SKM-1 treated with dmso at 0.1 percent for 144 hours (cell line): ENCODE results near the gene IZUMO1.

ENCODE experiments used
- DNase-seq: peaks from one replicate; lab custom pipeline; 2025; ENCODE audit not compliant: unreplicated experiment; lab: John Stamatoyannopoulos, UW

The IZUMO1 gene

DNA sequence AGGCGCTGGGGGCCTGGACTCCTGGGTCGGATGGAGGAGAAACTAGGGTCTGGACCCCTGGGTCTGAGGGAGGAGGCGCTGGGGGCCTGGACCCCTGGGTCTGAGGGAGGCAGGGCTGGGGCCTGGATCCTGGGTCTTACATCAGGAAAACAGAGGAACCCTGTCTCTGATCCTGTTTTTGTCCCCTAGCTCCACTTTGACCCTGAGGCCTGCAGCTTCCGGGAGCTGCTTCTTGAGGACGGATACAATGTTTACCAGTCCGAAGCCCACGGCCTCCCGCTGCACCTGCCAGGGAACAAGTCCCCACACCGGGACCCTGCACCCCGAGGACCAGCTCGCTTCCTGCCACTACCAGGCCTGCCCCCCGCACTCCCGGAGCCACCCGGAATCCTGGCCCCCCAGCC, 11.0 kb upstream of the IZUMO1 start:
- no peak for DNase-seq

DNA sequence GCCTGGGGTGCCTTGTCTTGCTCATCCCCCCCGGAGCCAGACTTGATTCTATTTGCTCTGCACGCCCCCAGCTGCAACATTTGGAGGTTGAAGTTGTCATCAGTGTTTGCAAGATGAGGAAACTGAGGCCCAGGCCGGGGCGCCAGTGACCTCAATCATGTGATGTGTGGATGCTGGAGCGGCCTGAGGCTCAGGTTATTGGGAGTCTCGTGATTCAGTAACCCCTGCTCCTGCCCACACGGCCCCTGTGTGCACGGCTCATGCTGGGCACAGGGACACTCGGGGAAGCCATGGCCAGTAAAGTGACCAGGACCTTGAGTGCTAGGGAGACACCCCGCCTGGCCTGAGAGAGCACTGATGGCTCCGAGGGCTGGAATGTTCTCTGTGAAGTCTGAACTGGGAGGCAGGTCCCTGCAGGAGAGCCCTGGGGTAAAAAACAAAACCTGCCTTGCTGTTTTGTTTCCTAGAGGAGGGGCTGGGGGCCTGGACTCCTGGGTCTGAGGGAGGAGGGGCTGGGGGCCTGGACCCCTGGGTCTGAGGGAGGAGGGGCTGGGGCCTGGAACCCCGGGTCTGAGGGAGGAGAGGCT, 10.5 kb upstream of the IZUMO1 start:
- DNase-seq = no peak

DNA sequence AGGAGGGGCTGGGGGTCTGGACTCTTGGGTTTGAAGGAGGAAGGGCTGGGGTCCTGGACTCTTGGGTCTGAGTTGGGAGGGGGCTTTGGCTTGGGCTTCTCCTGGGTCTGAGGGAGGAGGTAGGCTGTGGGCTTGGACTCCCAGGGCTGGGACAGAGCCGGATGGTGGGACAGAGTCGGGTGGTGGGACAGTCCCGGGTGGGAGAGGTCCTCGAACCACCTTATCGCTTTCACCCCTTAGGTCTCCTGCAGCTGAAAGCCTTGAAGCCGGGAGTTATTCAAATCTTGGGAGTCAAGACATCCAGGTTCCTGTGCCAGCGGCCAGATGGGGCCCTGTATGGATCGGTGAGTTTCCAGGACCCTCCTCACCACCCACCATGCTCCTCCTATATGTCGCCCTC, 10.0 kb upstream of the IZUMO1 start:
- DNase-seq = no peak

DNA sequence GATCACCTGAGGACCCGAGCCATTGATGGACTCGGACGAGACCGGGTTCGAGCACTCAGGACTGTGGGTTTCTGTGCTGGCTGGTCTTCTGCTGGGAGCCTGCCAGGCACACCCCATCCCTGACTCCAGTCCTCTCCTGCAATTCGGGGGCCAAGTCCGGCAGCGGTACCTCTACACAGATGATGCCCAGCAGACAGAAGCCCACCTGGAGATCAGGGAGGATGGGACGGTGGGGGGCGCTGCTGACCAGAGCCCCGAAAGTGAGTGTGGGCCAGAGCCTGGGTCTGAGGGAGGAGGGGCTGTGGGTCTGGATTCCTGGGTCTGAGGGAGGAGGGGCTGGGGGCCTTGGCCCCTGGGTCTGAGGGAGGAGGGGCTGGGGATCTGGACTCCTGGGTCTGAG, 9.5 kb upstream of the IZUMO1 start:
- DNase-seq = no peak

DNA sequence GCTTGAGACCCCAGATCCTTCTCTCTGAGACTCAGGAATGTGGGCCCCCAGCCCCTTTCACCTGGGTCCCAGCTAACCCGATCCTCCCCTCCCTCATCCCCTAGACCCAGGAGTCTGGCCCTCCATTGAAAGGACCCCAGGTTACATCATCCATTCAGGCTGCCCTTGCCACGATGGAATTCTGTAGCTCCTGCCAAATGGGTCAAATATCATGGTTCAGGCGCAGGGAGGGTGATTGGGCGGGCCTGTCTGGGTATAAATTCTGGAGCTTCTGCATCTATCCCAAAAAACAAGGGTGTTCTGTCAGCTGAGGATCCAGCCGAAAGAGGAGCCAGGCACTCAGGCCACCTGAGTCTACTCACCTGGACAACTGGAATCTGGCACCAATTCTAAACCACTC, 9.1 kb upstream of the IZUMO1 start:
- no peak for DNase-seq

DNA sequence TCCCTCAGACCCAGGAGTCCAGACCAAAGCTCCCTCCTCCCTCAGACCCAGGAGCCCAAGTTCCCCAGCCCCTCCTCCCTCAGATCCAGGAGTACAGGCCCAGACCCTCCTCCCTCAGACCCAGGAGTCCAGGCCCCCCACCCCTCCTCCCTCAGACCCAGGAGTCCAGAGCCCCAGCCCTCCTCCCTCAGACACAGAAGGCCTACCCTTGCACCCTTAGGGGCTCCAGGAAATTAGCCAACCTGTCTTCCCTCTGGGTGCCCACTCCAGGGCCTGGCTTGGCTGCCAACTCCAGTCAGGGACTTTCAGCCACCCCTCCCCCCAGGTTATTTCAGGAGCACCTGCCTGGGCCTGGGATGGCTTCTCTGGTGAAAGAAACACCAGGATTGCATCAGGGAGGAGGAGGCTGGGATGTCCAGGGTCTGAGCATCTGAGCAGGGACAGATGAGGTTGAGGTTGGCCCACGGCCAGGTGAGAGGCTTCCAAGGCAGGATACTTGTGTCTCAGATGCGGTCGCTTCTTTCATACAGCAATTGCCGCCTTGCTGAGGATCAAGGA, 8.5 kb upstream of the IZUMO1 start, which contains the start of gene FGF21:
Gene FGF21, plus strand, starts transcription at position 441 of the 558 bp plus-strand sequence. CDS start 713 bp downstream, outside the sequence.
- no peak for DNase-seq

DNA sequence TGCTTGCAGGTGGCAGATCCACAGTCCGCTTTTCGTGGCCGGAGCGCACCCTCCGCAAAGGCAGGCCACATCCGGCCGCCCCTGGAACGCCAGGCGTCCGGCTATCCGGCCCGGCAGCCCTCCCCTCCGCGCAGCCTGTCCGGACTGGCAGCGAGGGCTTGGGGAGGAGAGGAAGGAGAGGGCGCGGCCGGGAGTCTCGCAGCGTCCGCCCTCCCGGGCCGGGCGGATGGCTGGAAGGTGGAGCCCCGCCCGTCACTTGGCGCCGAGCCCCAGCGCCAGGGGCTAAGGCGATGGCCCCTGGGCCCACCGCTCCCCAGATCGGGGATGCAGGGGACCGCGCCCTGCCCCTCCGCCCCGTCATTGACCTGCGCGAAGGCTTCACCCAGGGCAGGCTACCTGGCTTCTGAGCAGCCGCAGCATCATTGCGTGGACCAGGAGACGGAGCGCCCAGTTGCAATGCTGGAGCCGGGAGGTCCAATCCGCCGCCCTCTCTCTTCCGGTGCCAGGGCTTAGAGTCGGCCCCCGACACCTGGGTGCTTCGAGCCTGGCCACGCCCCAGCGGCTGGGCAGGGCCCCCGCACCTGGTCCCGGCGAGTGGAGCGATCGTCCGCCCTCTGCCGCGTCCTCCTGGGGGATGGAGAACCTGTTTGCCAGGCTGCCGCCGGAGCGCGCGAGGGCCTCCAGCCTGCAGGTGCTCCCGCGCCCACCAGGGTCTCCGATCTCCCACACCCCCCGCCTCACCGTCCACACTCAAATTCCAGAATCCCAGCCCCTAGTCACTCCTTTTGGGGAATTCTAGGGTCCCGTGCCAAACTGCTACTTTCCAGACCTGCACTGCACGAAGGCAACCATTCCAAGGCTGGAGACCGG, 6.0 kb upstream of the IZUMO1 start, which contains the start of gene FUT1:
Gene FUT1, minus strand, starts transcription at position 146 of the 870 bp plus-strand sequence. CDS start 1,360 bp downstream, outside the sequence.
- DNase-seq = no peak

DNA sequence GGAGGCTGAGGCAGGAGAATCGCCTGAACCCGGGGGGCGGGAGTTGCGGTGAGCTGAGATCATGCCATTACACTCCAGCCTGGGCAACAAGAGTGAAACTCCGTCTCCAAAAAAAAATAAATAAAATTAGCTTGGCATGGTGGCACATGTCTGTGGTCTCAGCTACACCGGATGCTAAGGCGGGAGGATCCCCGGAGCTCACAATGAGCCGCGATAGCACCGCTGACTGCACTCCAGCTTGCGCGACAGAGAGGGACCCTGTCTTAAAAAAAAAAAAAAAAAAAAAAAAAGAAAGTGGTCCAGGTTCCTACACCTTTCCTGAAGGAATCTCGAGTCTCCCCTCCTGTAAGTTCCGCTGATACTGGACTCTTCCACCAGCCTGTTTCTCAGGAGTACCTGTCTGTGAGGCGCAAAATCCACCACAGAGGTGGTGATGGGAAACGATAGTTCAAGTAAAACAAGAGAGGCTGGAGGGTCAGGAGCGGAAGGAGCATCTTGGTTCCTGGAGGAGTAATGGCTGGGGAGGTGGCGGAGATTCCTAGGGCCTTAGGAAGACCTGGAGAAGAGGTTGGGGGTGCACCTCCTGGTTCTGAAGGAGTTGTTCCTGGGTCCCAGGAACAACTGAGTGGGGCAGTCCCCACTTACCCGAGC, 5.3 kb upstream of the IZUMO1 start:
- DNase-seq = no peak

DNA sequence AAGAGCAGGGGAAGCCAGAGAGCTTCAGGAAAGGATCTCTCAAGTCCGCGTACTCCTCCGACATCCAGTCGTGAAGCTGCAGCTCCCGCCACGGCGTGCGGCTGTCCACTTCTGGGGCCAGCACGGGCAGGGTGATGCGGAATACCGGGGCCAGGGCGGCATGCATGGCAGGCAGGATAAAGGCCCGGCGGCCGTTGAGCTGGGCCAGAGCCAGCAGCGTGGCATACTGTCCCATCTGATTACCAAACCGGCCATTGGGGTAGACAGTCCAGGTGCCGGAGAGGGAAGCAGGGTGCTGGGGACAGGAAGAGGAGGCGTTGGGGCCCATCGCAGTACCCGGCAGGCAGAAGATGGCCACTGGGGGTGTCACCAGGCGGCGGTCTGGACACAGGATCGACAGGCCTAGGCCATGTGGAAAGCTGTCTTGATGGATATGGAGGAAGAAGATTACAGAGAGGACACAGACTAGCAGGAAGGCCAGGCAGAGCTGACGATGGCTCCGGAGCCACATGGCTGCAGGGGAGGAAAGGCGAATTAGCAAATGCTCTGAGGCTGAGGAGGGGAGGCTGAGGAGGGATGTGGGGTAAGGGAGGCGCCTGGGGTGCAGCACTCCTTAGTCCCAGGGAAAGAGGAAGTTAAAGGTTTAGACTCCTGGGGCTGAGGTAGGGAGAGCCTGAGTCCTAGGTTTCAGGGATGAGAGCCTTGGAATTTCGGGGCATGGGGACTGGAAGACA, 4.2 kb upstream of the IZUMO1 start:
- DNase-seq = no peak

DNA sequence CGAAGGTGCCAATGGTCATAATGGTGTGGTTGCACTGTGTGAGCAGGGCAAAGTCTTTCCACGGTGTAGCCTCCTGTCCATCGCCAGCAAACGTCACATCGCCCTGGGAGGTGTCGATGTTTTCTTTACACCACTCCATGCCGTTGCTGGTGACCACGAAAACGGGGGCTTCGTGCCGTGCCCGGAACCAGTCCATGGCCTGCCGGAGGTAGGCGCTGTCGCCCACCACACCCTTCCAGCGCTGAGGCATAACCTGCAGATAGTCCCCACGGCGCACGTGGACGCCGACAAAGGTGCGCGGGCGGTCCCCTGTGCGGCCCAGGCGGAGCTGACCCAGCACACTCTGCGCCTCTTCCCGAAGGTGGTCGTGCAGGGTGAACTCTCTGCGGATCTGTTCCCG, 3.6 kb upstream of the IZUMO1 start:
- no peak for DNase-seq

DNA sequence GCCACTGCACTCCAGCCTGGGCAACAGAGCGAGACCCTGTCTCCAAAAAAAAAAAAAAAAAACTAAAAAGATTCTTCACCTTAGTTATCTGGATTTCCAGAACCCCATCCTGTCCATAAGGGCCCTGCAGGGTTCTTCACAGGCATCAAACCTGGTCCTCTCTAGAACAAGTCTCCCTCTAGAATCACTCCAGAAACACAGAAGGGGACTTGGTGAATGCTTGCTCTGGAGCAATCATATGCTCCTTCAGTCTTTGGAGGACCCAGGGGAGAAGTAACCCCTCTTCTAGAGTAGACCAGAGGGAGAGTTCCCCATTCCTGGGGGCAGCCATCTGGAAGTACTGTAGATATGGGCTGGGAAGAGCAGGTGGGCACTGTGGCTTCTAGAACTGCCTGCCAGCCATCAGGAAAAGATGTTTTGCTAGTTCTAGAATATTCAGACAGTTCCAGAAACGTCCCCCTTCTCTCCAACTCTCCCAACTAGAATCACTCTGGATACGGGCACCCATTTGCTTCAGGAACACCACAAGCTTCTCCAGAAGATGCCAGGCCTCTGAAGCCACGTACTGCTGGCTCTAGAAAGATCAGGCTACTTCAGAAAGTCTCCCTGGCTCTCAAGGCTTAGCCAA, 3.0 kb upstream of the IZUMO1 start:
- DNase-seq = no peak

DNA sequence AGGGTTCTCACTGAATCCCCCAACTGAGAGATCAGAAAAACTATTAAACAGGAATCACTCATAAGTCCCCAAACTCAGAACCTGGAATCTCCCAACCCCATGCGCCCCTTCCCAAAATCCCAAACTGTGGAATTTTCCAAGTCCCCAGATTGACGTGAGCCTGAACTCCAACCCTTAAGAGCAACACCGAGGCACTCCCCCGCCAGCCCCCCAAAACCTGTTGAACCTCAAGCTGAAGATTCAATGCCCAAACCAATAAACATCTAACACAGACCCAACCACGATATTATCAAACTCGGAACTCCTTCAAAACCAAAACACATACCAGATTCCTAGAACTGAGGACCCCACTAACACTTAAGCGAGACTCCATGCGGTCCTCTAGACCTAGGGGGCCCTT, 599 bp downstream of the IZUMO1 start:
- no peak for DNase-seq

DNA sequence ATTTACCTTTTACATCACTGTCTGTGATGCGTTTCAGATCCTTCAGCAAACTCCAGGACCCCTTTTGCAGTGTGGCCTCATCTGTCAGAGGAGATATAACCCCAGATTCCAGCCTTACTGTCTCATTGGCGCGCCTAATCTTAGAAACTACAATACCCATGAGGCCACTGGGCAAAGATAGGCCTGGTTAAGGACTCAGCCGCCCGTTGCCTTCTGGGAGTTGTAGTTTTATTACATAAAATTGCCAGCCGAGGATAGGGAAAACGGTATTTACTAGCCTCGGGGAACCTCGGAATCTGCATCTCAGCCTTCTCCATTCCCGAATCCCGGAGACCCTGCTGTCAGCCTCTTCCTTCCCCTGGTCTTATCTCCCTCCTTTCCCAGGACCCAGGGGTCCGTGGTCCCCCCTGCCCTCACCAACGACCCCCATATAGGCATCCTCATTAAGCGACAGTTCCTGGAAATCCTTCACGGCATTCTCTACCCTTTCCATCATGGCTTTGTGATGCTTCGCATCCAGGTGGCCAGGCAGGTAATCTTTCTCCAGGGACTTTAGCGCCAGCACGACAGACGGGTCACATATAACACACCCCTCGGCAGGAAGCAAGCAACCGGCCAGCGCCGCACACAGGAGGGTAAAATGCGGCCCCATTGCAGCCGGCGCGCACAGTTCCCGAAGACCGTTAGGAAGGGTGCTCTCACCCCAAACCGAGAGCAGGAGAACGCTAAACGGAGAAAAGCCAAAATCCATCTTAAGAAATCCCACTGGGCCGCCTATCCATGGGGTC, 1.3 kb downstream of the IZUMO1 start:
- peak; percentile 26 for DNase-seq

DNA sequence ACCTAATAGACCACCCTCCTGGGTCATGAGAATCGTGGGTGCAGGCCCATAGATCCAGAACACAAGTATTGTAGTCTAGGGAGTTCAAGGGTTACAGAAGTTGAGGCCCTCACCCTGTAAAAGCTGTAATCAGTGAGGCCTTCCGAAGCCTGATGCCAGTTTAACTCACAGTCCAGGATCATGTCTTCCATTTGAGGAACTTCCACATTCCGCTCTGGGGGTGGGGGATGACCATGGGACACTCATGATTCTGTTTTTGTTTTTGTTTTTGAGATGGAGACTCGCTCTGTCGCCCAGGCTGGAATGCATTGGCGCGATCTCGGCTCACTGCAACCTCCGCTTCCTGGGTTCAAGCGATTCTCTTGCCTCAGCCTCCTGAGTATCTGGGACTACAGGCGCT, 4.6 kb downstream of the IZUMO1 start:
- DNase-seq = no peak

DNA sequence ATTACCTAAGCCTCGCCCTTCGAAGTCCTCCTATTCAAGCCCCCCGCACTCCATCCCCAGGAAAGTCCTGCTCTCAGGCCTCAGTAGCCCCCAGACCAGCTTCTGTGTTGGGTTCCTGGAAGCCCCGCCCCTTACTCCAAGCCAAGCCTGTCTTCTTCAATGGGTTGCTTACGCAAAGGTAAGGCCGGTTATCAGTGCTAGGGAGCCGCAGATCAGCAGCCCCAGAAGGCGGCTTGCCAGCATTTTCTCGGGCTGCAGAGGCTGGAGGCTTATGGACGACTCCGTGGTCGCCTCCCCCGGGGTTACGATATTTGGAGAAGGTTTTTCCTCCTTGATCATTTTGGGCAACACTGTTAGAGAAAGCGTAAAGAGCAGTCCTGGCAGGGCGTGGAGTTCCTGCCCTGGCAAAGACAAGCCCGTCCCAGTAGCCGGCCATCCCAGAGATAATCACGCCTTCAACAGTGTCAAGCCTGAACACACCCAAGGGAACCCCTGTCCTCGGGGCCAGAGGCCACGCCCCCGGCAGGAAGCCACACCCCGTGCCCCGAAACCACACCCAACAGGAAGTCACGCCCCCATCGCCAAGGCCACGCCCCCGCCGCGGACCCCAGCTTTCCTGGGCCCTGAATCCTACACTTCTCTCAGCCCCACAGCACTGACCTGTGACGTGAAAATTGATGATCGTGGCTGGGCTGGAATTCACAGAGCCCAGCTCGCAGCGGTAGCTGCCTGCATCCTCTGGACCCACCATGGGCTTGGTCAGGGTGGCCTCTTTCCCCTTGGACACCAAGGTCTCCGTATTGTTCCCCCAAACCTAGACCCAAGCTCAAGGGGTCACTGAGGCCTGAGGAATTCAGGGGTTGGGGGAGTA, 5.3 kb downstream of the IZUMO1 start:
- DNase-seq = no peak

DNA sequence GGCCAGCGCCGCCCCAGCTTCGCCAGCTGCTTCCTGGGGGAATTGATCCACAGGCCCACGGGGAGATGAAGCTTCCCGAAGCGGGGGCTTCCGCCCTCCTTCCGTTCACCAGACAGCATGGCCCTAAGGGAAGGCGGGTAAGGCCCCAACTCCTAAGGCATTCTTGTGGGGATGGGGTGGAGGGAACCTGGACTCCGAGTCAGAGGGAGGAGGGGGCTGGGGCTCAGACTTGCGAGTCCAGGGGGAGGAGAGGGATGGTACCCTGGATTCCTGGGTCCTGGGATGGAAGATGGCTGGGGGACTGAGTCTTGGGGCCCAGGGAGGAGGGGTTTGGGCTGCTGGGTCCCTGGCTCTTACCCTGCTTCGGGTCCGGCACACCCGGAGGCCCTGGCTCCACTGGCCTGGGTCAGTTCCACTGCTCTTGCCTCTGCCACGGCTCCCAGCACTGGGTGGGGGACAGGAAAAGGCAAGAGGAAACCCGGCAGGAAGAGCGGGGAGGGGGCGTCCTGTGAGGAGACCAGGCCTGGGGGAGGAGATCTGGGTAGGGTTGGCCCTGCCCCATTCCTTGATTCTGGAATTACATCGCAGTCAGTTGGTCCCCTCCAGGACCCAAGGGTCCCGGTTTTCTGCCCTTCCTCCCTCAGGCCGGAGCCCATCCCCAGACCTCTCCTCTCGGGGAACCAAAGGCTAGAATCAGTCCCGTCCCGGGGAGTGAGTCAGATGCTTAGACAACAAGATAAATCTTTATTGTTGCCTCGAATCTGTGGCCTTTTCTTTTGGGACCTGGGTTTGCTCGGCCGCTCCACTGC, 6.3 kb downstream of the IZUMO1 start, which contains the start of gene RASIP1:
Gene RASIP1, minus strand, starts transcription at position 447 of the 809 bp plus-strand sequence. Its CDS starts 328 bp downstream, at position 119.
- DNase-seq = no peak

DNA sequence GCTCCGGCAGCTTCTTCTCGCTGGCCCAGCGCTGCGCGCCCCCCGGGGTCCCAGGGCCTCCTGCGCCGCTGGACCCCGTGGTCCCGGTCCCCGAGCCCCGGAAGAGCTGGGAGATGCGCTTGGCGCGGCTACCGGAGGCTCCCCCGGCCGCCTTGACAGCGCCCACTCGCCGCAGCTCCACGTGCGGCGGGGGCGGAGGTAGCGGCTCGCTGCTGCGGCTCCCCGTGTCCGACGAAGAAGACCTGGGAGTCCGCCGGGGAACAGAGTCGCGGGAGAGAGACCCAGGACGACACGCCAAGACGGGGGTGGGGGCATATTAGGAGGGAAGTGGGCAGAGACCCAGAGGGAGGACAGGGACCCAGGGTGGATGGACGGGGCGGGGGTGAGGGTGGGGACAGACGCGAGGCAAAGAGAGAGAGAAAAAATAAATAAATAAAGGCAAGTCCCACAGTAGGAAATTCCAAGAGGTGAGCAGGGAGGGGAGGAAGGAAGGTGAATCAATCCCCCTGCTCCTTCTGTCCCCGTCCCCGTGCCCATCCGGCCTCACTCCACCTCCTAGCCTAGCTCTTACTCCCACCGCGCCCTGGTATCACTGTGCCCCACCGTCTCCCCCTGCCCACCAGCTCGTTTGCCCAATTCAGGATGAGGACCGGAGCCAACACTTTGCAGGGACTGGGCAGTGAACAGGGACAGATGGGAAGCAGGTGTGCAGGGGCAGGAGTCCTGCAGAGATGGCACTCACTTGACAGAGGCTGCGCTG, 7.1 kb downstream of the IZUMO1 start:
- DNase-seq = no peak
